ENCODE data around the gene CCR7. TPM values are rescaled to one million over a fixed set of nuclear protein-coding genes. Genes with fewer than 3 reads are reported as not detected.

Gene CCR7
- total and polyA plus RNA-seq, 2 of the 13 experiments (the other 11 are each of a cell fraction or from before 2014, with no cell fraction given), result 0.04 to 0.53 TPM

GRCh38 chr17:40553694-40554534, 11.4 kb downstream of the CCR7 start (continued):
- TF ChIP-seq USF2 (IDR thresholded peaks at IDR 0.05; ENCODE audit: low read depth, low read length) (no peak), USF2 (CRISPR knock-in tag; IDR thresholded peaks at IDR 0.05; ENCODE audit: borderline replicate concordance) (no peak), ZNF83 (CRISPR knock-in tag; IDR thresholded peaks at IDR 0.05; ENCODE audit: borderline replicate concordance) (no peak), FOXK1 (CRISPR knock-in tag; IDR thresholded peaks at IDR 0.05; ENCODE audit: borderline replicate concordance, low read depth) (no peak; the same call in 1 of the 2 replicates), ZNF367 (CRISPR knock-in tag; IDR thresholded peaks at IDR 0.05; ENCODE audit: borderline replicate concordance) (no peak), CREM (IDR thresholded peaks at IDR 0.05) (no peak), CREM (CRISPR knock-in tag; IDR thresholded peaks at IDR 0.05) (no peak), ZNF850 (CRISPR knock-in tag; conservative IDR thresholded peaks at IDR 0.05) (no peak), ZBTB8A (CRISPR knock-in tag; IDR thresholded peaks at IDR 0.05; ENCODE audit: borderline replicate concordance, low read depth) (no peak), ZFP82 (CRISPR knock-in tag; IDR thresholded peaks at IDR 0.05; ENCODE audit: borderline replicate concordance) (no peak), RCOR2 (CRISPR knock-in tag; IDR thresholded peaks at IDR 0.05) (no peak), ZNF619 (CRISPR knock-in tag; IDR thresholded peaks at IDR 0.05) (no peak), NKX3-1 (CRISPR knock-in tag; IDR thresholded peaks at IDR 0.05) (no peak), NFIC (IDR thresholded peaks at IDR 0.05; ENCODE audit: low read length) (no peak), ETV6 (CRISPR knock-in tag; conservative IDR thresholded peaks at IDR 0.05) (no peak; the same call in 1 of the 2 replicates), ZNF446 (CRISPR knock-in tag; IDR thresholded peaks at IDR 0.05) (no peak), HINFP (CRISPR knock-in tag; IDR thresholded peaks at IDR 0.05; ENCODE audit: low read depth) (no peak), POLR2G (IDR thresholded peaks at IDR 0.05; ENCODE audit: low read depth, low read length) (no peak), PLSCR1 (CRISPR knock-in tag; IDR thresholded peaks at IDR 0.05; ENCODE audit: borderline replicate concordance) (no peak), HMG20B (CRISPR knock-in tag; conservative IDR thresholded peaks at IDR 0.05) (no peak), NR1H2 (CRISPR knock-in tag; IDR thresholded peaks at IDR 0.05; ENCODE audit: borderline replicate concordance, low read depth) (no peak), KAT2B (IDR thresholded peaks at IDR 0.05; ENCODE audit: borderline replicate concordance, low read depth, low read length) (no peak)
- TF ChIP-seq, protein P1, sequence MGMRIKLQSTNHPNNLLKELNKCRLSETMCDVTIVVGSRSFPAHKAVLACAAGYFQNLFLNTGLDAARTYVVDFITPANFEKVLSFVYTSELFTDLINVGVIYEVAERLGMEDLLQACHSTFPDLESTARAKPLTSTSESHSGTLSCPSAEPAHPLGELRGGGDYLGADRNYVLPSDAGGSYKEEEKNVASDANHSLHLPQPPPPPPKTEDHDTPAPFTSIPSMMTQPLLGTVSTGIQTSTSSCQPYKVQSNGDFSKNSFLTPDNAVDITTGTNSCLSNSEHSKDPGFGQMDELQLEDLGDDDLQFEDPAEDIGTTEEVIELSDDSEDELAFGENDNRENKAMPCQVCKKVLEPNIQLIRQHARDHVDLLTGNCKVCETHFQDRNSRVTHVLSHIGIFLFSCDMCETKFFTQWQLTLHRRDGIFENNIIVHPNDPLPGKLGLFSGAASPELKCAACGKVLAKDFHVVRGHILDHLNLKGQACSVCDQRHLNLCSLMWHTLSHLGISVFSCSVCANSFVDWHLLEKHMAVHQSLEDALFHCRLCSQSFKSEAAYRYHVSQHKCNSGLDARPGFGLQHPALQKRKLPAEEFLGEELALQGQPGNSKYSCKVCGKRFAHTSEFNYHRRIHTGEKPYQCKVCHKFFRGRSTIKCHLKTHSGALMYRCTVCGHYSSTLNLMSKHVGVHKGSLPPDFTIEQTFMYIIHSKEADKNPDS (CRISPR knock-in tag; IDR thresholded peaks at IDR 0.05), result no peak
- TF ChIP-seq, protein P2, sequence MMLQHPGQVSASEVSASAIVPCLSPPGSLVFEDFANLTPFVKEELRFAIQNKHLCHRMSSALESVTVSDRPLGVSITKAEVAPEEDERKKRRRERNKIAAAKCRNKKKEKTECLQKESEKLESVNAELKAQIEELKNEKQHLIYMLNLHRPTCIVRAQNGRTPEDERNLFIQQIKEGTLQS (CRISPR knock-in tag; IDR thresholded peaks at IDR 0.05), result no peak
